Caki2 (cell line): ENCODE measurements around the gene DVL1. TPM values are rescaled to one million over a fixed set of nuclear protein-coding genes. Genes with fewer than 3 reads are reported as not detected.
"Not testable (repeated sequence)": the region's sequence is repeated elsewhere in the genome, so short reads cannot be mapped to it uniquely, and the experiment has no call there.

ENCODE experiments used
- DNase-seq: peaks from one replicate; pipeline ENCODE4 v3.0.0-alpha.2; 2015; ENCODE audit warnings: low read depth
- in situ Hi-C: cut with HindIII; loops from 2 replicates; pipeline ENCODE4 v1.10.0; 2016; ENCODE audit warnings: low sequenced_read_pairs, low pct_unique_long_range_greater_than_20kb, mixed read lengths
- total RNA-seq: library from RNA; depleted of rRNA; stranded (reverse); fragments of >200 nt; shearing (Covaris generic); gene quantifications from 2 replicates; pipeline ENCODE4 v1.2.3, GENCODE V29; 2014; ENCODE audit warnings: low replicate concordance

Gene DVL1
- total RNA-seq, 1 experiment from 2014 or later = 84.9 TPM

DNA sequence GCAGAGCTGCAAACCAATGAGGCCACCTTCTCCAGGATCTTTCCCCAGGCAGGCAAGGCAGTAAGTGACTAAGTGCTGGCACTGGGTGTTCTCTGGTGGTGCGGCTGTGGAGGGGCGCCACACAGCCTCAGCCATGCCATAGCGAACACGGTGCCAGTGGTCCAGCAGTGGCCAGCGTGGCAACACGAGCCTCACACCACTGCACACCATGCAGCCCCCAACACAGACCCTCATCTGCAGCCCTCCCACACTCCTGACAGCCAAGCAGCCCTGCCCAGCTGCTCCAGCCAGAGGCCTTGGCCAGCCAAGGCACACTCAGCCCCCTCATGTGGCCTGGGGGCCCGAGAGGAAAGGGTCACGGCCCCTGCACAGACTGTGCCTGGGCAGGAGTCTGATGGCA lies 27.7 kb downstream of the DVL1 start:
- in situ Hi-C loops = no loop called here
- no peak for DNase-seq

DNA sequence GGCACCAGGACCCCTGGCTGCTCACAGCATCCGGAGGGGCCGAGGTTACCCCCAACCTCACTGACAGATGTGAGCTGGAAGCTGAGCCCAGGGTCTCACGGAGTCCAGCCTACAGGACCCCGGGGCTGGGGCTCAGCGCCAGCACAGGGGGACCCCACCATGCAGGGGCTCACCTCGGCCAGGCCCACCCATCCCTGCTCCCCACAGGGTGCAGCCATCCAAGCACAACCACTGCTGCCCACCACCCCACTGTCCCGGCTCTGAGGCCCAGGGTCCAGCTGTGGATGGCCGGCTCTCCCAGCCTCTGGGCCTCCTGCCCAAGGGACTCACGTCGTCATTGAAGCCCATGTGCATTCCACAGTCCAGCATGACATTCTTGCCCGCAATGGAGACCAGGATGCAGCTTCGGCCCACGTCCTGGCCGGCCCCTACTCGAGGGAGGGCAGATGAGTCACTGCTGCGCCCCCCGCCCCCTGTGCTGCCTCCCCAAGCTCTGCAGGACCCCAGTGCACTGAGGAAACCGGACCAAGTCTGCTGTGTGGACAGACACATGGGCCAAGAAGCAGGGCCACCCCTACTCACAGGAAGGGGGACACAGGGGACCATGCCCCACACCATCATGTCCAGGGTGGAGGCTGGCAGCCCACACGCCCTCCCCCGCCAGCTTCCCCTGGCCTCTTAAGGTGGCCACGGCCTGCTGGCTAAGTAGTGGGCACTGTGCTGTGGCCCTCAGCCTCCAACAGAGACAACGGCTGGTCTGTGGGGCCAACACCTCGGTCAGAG lies 28.4 kb downstream of the DVL1 start:
- in situ Hi-C loops = no loop called here
- no peak for DNase-seq

DNA sequence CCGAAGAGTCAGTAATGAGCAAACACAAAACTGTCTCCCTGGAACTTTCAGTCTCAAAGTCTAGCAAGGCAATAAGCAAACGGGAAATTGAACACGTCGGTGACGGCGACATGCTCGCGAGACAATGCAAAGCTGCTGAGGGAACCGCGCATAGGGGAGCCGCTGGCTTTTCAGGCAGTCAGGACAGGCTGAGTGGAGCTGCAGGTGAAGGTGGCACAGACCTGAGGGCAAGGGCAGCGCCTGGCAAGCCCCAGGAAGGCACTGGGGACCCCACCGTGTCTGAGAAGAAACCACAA lies 29.6 kb downstream of the DVL1 start:
- in situ Hi-C loops = no loop called here
- no peak for DNase-seq

DNA sequence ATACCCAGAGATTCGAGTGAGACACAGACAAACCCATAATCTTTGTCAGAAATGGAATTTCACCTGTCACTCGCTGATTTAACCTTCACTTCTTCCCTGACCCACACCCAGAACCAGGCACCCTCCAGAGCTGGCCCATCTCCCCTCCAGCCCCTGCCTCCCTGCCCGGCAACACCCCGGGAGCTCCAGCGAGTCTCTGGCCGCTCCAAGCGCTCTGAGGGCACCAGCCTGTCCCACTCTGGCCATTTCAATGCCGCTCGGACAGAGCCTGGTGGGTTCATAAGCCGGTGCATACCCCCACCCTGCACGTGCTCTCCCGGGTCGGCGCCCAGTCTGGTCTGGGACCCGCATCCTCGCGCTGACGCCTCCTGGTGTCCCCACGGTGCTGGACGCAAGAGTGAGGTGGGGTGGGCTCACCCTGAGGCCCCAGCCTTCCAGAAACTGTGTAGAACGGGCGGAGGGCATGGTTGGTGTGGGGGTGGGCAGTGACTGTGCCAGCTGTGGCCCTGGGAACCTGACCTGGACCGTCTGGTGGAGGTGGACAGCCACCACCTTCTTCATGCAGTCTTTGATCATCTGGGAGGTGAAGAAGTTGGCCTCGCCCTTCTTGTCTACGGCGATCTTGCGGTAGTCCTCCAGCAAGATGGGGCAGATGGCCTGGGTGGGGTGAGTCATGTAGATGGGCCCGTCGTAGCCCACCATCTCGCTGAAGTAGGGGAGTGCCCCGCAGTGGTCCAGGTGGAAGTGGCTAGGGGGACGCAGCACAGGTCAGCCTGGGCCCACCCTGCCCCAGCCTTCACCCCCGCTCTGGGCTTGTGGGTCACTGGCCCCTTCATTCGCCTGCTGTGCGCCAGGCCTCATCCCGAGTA lies 30.2 kb downstream of the DVL1 start:
- no peak for DNase-seq
- in situ Hi-C loops = no loop called here

DNA sequence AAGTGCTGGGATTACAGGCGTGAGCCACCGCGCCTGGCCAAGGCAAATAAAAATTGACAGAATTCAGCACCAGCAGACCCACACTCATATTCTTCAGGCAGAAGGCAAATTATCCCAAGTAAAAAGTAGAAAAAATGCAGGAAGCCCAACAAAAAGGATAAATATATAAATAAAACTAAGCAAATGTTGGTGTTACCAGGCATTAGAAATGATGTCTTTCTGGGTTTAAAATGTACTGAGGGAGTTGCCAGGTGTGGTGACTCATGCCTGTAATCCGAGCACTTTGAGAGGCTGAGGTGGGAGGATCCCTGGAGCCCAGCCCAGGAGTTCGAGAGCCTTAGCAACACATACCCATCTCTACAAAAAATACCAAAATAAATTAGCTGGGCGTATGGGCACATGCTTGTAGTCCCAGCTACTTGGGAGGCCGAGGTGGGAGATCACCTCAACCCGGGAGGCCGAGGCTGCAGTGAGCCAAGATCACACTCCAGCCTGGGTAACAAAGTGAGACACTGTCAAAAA lies 31.0 kb downstream of the DVL1 start:
- in situ Hi-C loops = no loop called here
- DNase-seq = peak; percentile 72

DNA sequence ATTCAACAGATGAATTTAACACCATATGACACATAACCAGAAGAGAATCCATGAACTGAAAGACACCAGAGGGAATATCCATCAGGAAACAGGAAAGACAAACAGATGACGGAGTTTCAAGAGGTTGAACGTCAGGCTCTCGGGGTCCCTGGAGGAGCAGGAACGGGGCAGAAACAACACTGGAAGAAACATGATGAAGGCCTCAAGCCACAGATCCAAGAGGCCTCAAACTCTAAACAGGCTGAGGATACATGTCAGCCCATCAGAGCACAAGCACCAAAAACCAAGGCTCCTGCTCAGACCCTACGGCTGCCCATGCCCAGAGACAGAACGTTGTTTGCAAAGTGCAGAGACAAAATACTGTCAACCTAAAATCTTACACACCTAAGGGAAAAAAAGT lies 31.8 kb downstream of the DVL1 start:
- in situ Hi-C loops = no loop called here
- DNase-seq = no peak

DNA sequence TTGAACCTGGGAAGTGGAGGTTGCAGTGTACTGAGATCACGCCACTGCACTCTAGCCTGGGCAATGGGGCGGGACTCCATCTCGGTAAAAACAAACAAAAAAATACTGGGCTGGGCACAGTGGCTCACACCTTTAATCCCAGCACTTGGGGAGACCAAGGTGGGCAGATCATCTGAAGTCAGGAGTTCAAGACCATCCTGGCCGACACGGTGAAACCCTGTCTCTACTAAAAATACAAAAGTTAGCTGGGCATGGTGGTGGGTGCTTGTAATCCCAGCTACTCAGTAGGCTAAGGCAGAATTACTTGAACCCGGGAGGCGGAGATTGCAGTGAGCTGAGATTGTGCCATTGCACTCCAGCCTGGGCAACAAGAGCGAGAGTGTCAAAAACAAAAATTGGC lies 33.0 kb downstream of the DVL1 start:
- in situ Hi-C loops, DNase-seq: not testable (repeated sequence)

DNA sequence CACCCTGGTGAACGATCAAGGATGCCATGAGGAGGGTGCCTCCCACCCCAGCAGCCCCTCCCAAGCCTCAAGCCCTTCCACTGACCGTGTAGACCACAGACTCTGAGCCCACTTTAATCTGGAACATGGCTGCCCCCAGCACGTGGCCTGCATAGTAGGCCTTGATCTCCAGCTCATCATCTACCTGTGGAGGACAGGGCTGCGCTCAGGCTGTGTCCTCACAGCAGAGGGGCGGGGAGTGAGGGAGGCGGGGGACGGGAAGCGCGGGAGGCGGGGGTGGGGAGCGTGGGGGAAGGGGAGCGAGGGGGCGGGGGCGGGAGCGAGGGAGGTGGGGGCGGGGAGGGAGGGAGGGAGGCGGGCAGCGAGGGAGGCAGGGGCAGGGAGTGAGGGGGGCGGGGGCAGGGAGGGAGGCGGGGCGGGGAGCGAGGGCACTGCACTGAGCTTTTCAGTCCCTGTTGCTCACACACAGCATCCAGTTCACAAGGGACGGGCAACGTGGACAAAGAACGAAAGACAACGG lies 33.7 kb downstream of the DVL1 start:
- in situ Hi-C loops = no loop called here
- DNase-seq = no peak

DNA sequence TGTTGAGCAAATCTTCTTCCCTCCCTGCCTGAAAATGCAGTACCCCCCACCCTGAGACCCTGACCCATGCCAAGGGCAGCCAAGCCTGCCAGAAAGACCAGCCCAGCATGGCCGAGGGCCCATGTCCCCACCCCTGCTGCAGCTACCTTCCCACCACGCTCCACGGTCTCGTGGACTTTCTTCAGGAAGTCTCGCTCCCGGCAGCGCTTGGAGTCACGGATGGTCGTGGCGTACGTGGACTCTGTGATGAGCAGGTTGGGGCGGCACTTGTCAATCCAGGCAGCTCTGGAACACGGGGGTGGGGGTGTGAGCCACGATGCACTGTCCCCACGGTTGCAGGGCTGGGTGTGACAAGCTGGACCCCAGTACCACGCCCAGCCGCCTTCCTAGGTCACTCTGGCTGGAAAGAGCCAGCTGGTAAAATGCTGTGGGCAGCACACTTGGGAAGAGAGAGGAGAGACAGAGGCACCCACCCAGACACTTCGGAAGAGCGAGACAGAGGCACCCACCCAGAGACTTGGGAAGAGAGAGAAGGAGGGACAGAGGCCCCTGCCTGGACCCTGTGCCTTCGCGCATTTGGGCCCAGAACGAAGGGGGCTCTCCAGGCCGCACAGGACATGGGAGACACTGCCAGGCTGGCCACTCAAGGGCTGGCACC lies 34.4 kb downstream of the DVL1 start:
- in situ Hi-C loops = no loop called here
- DNase-seq = no peak

DNA sequence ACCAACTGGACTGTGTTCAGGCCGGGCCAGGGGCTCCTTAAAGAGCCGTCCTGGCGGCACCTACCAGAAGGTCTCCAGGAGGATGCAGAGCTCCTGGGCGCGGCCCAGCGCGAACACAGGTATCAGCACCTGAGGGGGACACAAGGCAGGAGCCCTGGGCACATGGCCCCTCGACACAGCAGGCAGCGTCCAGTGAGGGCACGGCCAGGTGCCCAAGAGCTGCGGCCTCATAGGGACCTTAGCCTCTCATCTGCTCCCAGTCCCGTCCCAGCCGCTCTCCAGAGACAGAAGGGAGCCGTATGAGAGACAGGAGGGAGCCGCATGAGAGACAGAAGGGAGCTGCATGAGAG lies 35.0 kb downstream of the DVL1 start:
- no peak for DNase-seq
- in situ Hi-C loops = no loop called here

DNA sequence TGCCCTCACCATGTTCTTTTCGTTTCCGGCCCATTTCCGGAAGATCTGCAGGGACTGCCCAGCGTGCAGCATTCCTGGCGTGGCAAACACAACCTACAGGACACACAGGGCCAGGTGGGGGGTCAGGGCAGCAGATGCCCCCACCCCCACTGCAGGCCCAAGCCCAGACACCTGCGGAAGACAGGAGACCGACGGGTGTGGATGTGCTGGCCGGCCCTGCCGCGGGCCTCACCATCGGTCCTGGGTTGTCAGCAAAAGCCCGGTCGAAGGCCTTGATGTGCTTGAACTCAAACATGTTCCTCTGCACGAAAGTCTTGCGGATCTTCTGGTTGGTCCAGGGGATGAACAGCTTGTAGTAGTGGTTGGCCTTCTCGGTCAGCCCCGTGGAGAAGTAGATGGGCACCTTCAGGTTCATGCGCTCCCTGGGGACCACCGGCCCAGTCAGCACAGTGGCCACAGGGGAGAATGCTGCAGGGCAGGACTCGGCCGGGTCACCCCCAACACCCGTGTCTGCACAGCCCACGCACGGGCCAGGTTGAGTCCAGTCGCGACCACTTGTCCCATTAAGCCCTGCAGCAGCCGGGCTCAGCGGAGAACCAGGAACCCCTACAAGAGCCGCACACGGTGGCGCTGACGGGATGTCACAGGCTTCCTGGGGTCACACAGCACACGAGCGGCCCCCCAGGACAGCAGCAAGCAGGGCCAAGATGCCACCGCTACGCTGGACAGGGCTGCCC lies 35.5 kb downstream of the DVL1 start:
- no peak for DNase-seq
- in situ Hi-C loops = no loop called here

DNA sequence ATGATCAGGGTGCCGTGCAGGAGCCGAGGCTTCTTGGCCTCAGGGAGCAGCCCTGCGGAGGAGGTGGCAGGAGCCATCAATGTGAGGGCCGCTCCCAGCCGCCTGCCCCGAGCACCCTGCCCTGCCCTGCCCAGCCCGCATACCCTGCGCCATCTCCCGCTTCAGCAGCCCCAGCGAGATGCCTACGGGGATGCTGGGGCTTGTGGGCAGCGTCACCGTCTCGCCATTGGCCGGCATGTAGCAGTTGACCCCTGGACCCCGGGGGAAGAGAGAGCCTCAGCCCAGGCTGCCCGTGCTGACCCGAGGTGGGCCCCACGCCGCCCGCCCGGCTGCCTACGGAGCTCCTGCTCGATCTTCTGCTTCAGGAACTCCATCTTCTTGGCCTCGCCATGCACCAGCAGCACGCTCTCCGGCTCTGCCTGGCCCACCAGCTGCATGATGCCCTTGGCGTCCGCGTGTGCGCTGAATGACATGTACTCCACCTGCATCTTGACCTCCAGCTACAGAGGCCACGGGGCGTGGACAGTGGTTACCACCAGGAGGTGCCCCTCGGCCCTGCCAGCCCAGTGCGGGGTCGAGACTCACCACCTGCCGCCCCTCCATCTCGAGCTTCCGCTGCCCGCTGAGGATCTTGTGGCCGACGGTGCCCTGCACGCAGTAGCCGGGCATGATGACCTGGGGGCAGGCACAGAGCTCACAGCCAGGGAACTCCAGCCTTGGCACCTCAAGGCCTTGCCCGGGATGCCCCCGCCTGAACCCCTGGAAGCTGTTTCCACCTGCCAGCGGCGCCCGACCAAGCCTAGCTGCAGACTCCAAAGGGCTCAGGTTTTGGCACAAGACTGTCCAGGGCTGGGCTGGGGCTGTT lies 36.5 kb downstream of the DVL1 start:
- no peak for DNase-seq
- in situ Hi-C loops = no loop called here

DNA sequence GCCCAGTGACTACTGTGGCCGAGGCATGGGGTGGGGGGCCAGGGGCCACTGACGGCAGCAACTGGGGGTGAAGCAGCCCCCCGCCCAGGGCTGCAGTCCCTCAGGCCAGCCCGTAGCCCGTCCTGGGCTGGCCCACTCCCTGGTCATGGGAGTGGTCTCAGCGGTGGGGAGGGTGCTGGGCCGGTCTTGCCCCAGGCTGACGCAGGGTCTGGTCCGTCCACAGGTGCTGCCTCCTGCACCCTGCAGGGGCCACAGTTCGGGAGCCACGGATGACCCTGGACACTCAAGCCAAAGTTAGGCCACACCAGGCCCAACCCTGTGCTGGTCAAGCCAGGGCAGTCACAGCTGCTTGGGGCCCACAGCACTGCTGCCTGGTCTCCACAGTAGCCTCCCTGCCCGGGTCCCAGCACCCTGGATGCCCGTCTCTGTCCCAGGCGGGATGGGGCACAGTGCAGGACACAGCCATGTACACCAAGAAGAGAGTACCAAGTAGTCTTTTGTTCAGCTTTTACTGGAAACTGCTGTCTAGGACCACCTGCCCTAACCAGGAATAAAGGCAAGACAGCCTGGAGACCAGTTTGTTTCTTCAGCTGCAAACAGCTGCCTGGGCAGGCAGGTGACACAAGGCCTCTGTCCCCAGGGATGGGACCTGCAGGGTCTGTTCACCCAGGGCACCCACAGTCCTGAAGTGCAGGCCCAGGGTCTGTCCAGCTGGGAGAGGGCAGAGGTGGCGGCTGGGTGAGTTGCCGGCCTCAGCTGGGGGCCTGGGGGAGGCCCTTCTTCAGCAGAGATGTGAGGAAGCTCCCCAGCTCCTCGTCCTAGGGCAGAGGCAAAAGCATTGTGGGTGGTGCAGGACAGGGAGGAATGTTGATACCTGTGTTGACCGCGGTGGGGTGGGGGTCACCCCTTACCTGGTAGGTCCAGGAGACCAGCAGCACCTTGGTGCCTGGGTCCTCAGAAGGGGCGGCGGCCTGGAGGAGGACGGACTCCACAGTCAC lies 37.8 kb downstream of the DVL1 start:
- in situ Hi-C loops = no loop called here
- no peak for DNase-seq

DNA sequence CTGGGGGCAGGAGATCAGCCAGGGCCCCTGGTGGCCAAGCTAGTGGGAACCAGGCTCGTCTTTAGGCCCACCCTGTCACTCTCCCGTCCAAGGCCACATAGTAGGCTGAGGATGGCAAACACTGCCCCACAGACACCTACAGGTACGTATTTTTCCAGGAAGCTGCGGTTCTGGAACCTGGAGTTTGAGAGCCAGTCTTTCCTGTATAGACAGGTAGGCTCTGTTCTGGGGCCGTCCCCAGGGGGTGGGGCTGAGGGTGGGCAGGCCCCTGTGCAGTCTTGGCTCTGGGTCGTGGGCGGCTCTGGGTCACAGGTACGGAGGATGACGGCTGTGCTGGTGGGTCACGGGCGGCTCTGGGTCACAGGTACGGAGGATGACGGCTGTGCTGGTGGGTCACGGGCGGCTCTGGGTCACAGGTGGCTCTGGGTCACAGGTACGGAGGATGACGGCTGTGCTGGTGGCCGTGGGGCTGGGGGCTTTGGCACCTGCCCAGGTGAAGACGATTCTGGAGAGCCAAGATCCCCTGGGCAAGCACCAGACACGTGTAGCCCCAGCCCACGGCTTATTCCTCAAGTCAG lies 38.7 kb downstream of the DVL1 start:
- in situ Hi-C loops = no loop called here
- DNase-seq = no peak

DNA sequence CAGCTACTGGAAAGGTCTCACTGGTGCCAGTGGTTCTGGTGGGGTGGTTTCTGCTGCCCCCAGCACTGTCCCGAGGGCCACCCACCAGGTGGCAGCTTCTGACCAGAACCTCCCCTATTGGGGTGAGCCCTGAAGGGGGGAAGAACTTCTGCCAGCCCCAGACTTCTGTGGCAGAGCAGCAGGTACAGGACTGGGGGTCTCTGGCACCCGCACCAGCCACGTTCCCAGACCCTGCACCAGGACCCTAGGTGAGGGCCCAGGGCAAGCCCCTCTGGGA lies 39.2 kb downstream of the DVL1 start:
- DNase-seq = no peak
- in situ Hi-C loops = no loop called here
